ENCODE data around the gene ILDR2.
A peak's percentile ranks its signal among the peaks of the same experiment; 100 is the strongest.

Gene ILDR2

DNA sequence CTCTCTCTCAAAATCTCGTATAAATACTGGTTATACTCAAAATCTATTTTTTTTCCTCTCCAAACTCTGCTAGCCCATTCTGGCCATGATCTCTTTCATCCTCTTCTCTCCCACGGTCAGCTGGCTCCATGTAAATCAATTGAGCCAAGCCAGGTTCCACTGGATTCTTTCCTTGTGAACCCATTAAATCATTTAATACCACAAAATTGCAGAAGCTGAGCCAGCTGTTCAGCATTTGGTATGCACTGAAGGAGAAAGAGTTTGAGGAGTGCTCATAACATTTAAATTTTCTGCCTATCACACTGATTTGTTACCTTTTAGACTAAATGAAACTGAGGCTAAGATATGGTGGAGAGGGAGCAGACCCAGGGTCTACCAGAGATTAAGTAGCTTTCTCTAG lies 70.2 kb downstream of the ILDR2 start:
- TF ChIP-seq, protein P1, sequence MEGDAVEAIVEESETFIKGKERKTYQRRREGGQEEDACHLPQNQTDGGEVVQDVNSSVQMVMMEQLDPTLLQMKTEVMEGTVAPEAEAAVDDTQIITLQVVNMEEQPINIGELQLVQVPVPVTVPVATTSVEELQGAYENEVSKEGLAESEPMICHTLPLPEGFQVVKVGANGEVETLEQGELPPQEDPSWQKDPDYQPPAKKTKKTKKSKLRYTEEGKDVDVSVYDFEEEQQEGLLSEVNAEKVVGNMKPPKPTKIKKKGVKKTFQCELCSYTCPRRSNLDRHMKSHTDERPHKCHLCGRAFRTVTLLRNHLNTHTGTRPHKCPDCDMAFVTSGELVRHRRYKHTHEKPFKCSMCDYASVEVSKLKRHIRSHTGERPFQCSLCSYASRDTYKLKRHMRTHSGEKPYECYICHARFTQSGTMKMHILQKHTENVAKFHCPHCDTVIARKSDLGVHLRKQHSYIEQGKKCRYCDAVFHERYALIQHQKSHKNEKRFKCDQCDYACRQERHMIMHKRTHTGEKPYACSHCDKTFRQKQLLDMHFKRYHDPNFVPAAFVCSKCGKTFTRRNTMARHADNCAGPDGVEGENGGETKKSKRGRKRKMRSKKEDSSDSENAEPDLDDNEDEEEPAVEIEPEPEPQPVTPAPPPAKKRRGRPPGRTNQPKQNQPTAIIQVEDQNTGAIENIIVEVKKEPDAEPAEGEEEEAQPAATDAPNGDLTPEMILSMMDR (IDR thresholded peaks at IDR 0.05; ENCODE audit: low read depth, low read length, missing control alignments): no peak
- peak overlapping the region; percentile 5 for H3K4me3 ChIP-seq (ENCODE audit: low read depth, low read length)
- DNase-seq (ENCODE audit: low read depth): peak; percentile 90
- in situ Hi-C loops (cut with HindIII; ENCODE audit: low sequenced_read_pairs): loop anchor here (10.0 kb wide), 1 partner anchor 150 kb away; no protein-coding TSS in a partner anchor

DNA sequence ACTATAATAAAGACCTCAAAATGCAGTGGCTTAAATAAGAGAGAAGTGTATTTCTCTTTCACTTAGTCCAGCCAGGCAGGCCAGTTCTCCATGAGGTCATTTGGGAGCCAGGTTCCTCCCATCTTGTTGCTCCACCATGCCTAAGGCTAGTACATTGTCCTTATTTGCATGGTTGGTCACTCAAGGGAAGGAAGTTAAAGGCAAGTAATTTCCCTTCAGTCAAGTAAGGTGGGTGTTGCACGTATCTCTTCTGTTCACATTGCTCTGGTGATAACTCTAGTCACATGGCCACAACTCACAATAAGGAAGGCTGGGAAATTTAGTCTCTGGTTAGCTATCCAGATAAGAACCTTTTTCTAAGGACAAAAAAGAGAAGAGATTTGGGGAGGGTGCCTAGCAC lies 72.1 kb downstream of the ILDR2 start:
- TF ChIP-seq, protein P1 (IDR thresholded peaks at IDR 0.05; ENCODE audit: low read depth, low read length, missing control alignments): no peak
- DNase-seq (ENCODE audit: low read depth): no peak
- H3K4me3 ChIP-seq (ENCODE audit: low read depth, low read length): no peak overlapping the region
- in situ Hi-C loops (cut with HindIII; ENCODE audit: low sequenced_read_pairs): loop anchor here (10.0 kb wide), 1 partner anchor 152 kb away; no protein-coding TSS in a partner anchor

DNA sequence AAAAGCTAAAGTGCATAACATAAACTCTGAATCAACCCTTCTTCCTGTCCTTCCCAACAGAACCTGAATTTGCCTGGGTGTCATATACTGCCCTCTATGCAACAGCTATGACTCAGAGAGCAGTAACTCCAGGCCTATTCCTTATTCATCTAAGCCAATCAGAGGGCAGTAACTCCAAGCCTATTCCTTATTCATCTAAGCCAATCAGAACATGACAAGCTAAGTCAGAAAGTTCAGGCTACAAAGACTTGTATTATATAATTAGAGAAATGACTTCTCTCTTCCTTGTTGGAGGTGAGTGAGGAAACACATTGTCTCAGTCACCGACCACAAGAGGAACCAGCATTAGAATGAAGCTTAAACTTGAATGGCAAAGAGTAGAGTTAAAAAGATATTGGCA lies 73.1 kb downstream of the ILDR2 start:
- TF ChIP-seq, protein P1 (IDR thresholded peaks at IDR 0.05; ENCODE audit: low read depth, low read length, missing control alignments): no peak
- in situ Hi-C loops (cut with HindIII; ENCODE audit: low sequenced_read_pairs): loop anchor here (10.0 kb wide), 1 partner anchor 153 kb away; no protein-coding TSS in a partner anchor
- DNase-seq (ENCODE audit: low read depth): no peak

DNA sequence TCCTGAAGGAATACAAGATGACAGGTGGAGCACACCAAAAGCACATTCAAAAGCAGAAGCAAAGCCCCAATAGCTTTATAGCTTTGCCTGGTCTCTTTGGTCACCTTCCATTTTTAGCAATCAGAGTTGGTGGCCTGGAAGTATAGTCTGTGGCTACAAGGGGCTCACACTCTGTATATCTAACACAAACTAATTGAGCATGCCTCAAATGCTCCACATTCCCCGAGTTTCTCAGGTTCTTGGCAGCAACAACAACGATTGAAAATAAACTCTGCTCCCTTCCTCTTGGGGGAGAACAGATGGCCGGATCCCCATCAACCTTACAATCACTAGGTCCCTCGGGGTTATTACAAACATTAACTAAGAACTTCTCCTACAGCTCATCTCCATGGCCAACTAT lies 74.4 kb downstream of the ILDR2 start:
- DNase-seq (ENCODE audit: low read depth): no peak
- H3K4me3 ChIP-seq (ENCODE audit: low read depth, low read length): no peak overlapping the region
- TF ChIP-seq, protein P1 (IDR thresholded peaks at IDR 0.05; ENCODE audit: low read depth, low read length, missing control alignments): no peak
- in situ Hi-C loops (cut with HindIII; ENCODE audit: low sequenced_read_pairs): loop anchor here (10.0 kb wide), 1 partner anchor 154 kb away; no protein-coding TSS in a partner anchor

More for the DNA sequence above, 73.1 kb downstream of the ILDR2 start:
- no peak overlapping the region for H3K4me3 ChIP-seq (ENCODE audit: low read depth, low read length)

DNA sequence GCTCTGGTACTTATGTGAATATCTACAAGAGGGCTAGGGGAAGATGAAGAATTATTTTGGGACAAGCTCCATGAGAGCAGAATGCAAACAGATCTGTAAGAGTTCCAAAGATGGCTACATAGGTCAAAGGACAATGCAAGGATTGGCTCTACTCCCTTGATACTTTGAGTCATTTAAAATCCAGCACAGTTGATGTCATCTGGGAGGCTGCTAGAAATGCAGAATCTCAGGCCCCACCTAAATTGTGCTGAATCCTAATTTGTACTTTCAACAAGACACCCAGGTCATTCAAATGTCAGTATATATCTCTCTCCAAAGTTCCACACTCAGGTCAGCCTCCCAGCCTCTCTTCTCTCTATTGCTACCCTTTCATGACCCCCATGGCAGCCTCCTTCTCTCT lies 75.6 kb downstream of the ILDR2 start:
- TF ChIP-seq, protein P1 (IDR thresholded peaks at IDR 0.05; ENCODE audit: low read depth, low read length, missing control alignments): no peak
- no peak overlapping the region for H3K4me3 ChIP-seq (ENCODE audit: low read depth, low read length)
- no peak for DNase-seq (ENCODE audit: low read depth)
- in situ Hi-C loops (cut with HindIII; ENCODE audit: low sequenced_read_pairs): loop anchor here (10.0 kb wide), 1 partner anchor 155 kb away; no protein-coding TSS in a partner anchor

DNA sequence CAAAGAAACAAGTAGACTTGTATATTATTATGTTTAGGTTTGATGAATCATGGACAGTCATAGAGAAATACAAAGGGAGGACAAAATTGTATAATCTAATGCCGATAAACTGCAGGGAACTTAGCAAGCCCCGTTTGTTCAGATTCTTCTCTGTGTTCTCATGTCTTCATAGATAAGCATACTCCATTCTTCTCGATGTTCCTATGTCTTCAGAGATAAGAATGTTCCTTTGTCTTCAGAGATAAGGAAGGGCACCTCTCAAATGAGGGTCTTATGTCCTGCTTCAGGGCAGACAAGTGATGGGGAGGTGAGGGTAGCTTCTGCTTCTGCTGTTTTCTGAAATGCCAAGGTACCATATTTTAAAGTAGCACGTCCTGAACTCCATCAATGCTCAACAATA lies 79.6 kb downstream of the ILDR2 start:
- no peak overlapping the region for H3K4me3 ChIP-seq (ENCODE audit: low read depth, low read length)
- DNase-seq (ENCODE audit: low read depth): no peak
- in situ Hi-C loops (cut with HindIII; ENCODE audit: low sequenced_read_pairs): no loop called here
- TF ChIP-seq, protein P1 (IDR thresholded peaks at IDR 0.05; ENCODE audit: low read depth, low read length, missing control alignments): no peak

Data from astrocyte of the cerebellum (primary cell).